Measurements from ENCODE around the gene ERI2.
"Not testable (repeated sequence)": the region's sequence is repeated elsewhere in the genome, so short reads cannot be mapped to it uniquely, and the experiment has no call there.

ERI2 gene

DNA sequence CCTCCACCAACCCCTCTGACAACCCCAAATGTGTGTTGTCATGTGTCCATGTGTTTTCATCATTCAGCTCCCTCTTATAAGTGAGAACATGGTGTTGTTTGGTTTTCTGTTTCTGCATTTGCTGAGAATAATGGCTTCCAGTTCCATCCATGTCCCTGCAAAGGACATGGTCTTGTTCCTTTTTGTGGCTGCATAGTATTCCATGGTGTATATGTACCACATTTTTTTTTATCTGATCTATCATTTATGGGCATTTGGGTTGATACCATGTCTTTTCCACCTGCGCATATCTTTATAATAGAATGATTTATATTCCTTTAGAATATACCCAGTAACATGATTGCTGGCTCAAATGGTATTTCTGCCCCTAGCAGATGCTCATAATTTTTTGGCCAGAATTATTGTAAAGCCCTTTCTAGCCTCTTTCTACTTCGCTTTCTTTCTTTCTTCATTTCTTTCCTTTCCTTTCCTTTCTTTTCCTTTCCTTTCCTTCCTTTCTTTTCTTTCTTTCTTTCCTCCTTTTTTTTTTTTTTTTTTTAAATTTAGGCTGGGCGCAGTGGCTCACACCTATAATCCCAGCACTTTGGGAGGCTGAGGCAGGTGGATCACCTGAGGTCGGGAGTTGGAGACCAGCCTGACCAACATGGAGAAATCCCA lies 12.8 kb upstream of the ERI2 start:
- DNase-seq: no peak

DNA sequence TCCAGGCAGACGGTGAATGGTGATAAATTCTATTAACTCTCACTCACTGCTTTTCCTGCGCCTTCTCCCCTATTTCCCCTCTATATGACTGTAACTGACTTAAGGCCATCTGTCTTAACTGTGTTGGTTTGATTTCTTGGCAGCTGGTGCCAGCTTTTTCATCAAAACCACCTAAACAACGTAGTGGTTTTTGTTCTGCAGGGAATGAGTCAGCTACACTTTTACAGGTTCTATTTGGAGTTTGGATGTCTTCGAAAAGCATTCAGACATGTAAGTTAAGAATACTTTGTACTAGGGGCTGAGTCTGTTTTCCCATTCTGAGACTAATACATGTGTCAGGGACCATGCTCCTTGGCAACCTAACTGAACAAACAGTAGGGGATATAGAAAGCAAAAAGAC lies 8.5 kb upstream of the ERI2 start:
- DNase-seq: peak; percentile 86

DNA sequence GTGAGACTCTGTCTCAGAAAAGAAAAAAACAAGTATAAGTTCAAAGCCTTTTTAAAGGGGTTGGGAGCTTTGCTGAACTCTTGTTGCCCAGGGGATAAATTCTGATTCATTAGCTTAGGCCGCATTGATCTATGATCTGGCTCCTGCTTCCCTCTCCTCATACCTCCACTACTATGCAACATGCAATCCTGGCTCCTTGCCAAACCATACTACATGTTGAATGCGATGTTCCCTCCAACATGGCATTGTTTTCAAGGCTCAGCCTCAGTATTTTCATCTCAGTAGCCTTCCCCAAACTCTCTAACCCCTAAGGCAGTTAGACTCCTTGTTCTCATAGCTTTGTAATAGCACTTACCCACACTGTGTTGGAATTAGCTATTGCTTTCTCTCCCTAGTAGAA lies 6.2 kb upstream of the ERI2 start:
- no peak for DNase-seq

GRCh38 chr16:20811889-20812439 lies 5.7 kb upstream of the ERI2 start:
- DNase-seq: no peak

DNA sequence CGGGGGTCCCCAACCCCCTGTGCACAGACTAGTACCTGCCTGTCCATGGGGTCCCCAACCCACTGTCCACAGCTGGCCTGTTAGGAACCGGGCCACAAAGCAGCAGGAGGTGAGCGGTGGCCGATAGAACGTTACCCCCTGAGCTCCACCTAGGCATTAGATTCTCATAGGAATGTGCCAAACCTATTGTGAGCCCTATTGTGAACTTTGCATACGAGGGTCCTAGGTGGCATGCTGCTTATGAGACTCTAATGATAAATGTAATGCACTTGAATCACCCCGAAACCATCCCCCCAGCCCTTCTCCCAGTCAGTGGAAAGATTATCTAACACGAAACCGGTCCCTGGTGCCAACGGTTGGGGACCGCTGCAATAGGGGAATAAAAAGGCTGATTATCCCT lies 1.6 kb upstream of the ERI2 start:
- DNase-seq: peak; percentile 56

GRCh38 chr16:20805684-20806167 lies 546 bp downstream of the ERI2 start:
- DNase-seq: not testable (repeated sequence)

GRCh38 chr16:20803561-20804214 lies 2.6 kb downstream of the ERI2 start:
- DNase-seq: peak; percentile 48

DNA sequence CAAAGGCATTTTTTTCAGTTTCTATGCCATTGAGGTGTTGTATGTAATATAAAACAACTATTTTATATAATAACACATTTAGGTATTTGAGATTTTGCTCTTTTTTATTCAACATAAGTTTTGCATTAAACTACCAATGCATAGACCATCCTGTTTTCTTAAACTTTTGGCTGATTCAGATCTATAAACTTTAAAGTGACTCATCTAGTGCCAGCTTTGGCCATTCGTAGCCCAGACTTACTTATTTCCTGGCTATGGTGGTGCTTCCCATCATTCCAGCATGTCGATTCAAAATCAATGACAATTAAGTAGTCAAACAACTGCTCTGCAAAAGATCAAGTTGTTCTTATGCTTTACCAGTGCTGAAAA lies 3.1 kb downstream of the ERI2 start:
- DNase-seq: no peak

- DNase-seq: no peak
These were observed 5.0 kb downstream of the ERI2 start for GRCh38 chr16:20801278-20801677.

DNA sequence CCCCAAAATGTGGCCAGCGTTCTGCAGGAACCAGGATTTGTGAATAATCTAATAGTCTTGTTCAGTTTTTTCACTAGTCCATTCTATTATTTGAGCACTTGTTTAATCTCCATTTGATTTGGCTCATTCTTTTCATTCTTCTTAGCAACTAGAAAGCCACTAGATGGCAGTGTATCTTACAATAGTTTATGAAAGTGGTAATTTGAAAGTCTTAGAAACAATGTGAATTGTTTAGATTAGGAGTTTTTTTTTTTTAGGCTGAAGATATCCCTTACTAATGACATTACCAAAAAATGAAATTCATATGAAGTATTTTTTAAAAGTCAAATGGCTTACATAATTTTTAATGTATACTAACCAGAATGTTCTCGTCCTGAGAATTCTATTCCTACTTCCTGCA lies 6.7 kb downstream of the ERI2 start:
- DNase-seq: peak; percentile 76

DNA sequence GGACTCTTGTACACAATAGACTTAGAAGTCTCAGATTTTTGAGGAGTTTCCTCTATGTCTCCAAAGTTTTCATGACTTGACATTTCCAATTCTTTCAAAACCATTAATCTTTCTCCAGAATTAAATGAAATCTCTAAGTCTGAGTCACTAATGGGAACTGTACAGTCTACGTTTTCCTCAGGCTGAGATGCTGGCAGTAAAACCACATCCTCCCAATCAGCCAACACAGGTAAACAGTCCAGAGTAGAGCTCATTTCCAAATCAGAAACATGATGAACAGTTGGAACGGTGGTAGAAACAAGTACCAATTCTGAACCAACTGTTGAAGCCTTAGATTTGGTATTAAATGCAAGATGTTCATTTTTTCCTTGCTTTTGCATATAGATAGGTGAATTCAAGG lies 7.9 kb downstream of the ERI2 start:
- DNase-seq: no peak

- no peak for DNase-seq
These were observed 14.2 kb downstream of the ERI2 start for GRCh38 chr16:20791923-20792612.

- no peak for DNase-seq
These were observed 17.1 kb downstream of the ERI2 start for GRCh38 chr16:20789130-20789529.

DNA sequence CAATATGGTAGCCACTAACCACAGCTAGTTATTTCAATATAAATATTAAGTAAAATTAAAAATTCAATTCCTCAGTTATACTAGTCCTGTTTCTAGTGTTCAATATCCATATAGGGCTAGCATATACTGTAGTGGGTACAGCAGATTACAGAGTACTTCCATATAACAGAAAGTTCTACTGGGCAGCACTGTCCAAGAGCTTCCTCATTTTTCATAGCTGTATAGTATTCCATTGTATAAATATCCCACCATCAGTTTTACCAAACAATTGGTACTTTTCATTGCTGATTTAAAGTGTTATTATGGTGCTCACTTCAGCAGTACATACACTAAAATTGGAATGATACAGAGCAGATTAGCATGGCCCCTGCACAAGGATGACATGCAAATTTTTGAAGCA lies 22.1 kb downstream of the ERI2 start:
- no peak for DNase-seq

DNA sequence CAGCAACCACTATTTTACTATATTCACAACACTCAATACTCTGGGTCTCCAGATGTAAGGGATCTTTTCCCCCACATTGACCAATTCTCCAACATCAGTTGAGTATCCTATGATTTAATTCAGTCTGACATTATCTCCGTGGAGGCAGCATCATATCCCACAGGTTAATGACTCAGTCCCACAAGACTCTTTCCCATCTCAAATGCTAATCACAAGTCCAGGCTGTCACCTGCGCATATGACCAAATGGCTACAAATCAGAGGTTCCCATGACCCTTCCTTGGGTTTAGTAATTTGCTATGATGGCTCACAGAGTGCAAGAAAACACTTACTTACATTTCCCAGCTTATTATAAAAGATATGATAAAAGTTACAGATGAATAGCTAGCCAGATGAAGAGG lies 23.8 kb downstream of the ERI2 start:
- DNase-seq: no peak

- no peak for DNase-seq
These were observed 24.6 kb downstream of the ERI2 start for GRCh38 chr16:20781697-20782096.

- peak; percentile 85 for DNase-seq
These were observed 31.4 kb downstream of the ERI2 start for GRCh38 chr16:20774703-20775362.

GRCh38 chr16:20773679-20774078 lies 32.6 kb downstream of the ERI2 start:
- DNase-seq: no peak

GRCh38 chr16:20768818-20769217 lies 37.5 kb downstream of the ERI2 start:
- DNase-seq: no peak

DNA sequence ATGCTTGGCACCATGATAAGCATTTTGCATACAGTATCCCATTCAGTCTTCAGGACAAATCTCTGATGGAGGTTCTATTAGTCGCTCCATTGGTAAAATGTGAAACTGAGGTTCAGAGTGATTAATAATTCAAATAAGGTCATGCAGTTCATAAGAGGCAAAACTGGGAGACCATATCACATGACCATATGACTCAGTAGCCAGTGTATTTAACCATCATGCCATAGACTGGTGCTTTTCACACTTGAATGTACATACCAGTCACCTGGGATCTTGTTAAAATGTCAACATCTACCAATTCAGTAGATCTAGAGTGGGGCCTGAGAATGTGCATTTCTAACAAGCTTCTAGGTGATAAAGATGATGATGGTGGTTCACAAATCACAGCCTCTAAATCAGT lies 38.2 kb downstream of the ERI2 start:
- no peak for DNase-seq

DNA sequence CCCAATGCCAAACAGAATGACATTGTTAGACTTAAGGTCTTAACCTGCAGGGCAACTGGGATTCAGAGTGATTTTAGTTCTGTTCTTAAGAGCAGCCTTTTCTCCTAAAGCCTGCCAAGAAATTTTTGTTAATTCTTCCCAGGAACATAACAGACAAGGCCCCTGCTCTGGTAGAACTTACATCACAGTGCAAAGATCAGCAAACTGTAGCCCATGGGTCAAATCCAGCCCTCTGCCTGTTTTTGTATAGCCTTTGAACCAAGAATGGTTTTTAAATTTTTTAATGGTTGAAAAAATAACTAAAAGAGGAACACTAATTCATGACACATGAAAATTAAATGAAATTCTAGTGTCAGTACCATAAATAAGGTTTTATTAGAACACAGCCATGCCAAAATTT lies 38.7 kb downstream of the ERI2 start:
- no peak for DNase-seq

DNA sequence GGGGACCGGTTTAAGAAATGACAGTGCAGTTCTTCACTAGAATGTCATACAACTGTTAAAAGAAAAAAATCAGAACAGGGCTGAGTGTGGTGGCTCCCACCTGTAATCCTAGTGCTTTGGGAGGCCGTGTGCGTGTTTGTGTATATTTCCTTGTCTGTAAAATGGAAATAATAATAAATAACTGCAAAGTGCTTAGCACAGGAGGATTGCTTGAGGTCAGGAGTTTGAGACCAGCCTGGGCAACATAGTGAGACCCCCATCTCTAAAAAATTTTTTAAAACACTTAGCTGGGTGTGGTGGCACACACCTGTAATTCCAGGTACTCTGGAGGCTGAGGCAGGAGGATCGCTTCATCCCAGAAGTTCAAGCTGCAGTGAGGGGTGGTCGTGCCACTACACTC lies 40.0 kb downstream of the ERI2 start:
- DNase-seq: no peak

GRCh38 chr16:20765732-20766131 lies 40.5 kb downstream of the ERI2 start:
- DNase-seq: no peak

Measured in hematopoietic multipotent progenitor cell treated with erythropoietin and hydrocortisone succinate and interleukin-3 and kit ligand, for 8 days (in vitro differentiated cells).